Measurements from ENCODE around the gene ATM. TPM values are rescaled to one million over a fixed set of nuclear protein-coding genes. Genes with fewer than 3 reads are reported as not detected.

ATM gene
- total RNA-seq, 4 donors from 2014 or later, result 31.7 to 135 (median 88.5) TPM

DNA sequence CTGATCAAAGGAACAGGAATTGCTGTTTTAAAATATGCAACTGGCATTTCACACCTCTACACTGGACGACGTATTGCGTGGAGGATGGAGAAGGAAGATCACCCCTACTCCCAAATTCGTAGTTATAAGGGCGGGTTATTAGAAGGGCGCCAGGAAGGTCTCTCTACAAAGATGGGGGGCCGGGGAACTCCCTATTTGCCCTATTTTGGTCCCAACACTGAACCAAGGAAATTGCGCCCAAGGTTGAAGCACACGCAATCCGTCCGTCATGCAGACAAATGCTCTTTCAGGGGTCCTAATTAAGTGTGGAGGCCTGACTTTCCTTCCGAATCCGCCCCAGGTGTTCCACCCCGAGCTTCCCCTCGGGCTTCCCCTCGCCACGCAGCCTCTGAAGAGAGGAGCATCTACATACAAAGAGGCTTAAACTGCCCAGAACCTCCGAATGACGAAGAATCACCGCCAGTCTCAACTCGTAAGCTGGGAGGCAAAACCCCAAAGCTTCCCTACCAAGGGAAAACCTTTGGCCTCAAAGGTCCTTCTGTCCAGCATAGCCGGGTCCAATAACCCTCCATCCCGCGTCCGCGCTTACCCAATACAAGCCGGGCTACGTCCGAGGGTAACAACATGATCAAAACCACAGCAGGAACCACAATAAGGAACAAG, 825 bp upstream of the ATM start:
- Histone ChIP-seq H3K4me1 (peaks cover 8 to 63% (median 29%) of the 10 kb centered on the region in 4 donors), H3K4me3 (peak overlapping the region; percentile 46 to 76 (median 66)), H3K27me3 (no peaks in the 10 kb centered on the region), H3K27ac (peak overlapping the region; percentile 91 to 96 (median 94)), H3K9me3 (no peaks in the 10 kb centered on the region), H3K36me3 (no peaks in the 10 kb centered on the region)
- in situ Hi-C loops (cut with MboI; ENCODE audit: low pct_ligation_motif_present in 1 of 4, low pct_unique_long_range_greater_than_20kb in 1 of 4, low sequenced_read_pairs in 3 of 4), result loop anchor here in 2 of 4 donors (10.0 to 25.0 kb wide), 4 partner anchors 97 to 443 kb away; partner anchors contain the start of genes DDX10 (in 2 of the 2), ACAT1 (in 1 of the 2) and C11orf65 (in 1 of the 2)
- no peak for DNase-seq
- intact Hi-C loops (cut with DNase I; ENCODE audit: low total_unique reads), result loop anchor here (5.0 kb wide), 1 partner anchor 105 kb away; no protein-coding TSS in a partner anchor
- TF ChIP-seq POLR2A (IDR thresholded peaks at IDR 0.05) (no peak), CTCF (IDR thresholded peaks at IDR 0.05) (no peak), EP300 (IDR thresholded peaks at IDR 0.05; ENCODE audit: low read depth) (no peak), POLR2AphosphoS5 (IDR thresholded peaks at IDR 0.05) (no peak)
- 0 to 1% methylated on average over 7 to 29 of the region's 29 CpGs for WGBS, 2 donors (ENCODE audit: low coverage in 1 of 2)

DNA sequence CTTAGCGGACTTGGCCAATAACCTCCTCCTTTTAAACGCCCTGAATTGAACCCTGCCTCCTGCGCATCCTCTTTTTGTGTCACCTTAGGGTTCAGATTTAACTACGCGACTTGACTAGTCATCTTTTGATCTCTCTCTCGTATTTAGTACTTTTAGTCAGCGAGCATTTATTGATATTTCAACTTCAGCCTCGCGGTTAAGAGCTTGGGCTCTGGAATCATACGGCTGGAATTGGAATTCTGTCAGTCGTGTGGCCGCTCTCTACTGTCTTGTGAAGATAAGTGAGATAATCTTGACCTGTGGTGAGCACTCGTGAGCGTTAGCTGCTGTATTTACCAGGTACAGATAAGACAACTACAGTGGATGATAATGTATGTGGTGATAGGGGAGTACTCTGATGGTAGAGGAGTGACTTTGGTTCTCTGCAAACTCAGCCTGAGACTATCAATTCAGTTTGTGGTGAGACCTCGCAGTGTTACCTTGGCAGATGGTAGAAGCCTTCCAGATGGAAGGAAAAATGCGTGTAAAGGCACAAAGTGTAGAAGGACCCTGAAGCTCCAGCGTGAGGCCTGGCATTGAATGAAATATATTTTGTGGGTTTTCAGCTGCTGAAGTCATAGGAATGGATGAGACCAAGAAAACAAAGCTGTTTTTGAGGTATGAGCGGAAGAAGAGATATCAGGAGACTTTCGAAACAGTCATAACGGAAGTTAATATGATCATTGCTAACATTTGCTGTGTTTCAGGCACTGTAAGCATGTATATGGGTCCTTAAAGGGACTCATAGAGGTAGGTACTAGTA, 682 bp downstream of the ATM start:
- no peak for DNase-seq
- TF ChIP-seq CTCF (IDR thresholded peaks at IDR 0.05) (no peak), POLR2A (IDR thresholded peaks at IDR 0.05) (no peak), POLR2AphosphoS5 (IDR thresholded peaks at IDR 0.05) (no peak), EP300 (IDR thresholded peaks at IDR 0.05; ENCODE audit: low read depth) (no peak)
- Histone ChIP-seq H3K4me3 (peak overlapping the region; percentile 56 to 92 (median 64)), H3K9me3 (no peaks in the 10 kb centered on the region), H3K4me1 (peaks cover 8 to 57% (median 29%) of the 10 kb centered on the region in 4 donors), H3K27ac (peak overlapping the region; percentile 91 to 96 (median 94)), H3K36me3 (peaks cover 0 to 9% (median under 1%) of the 10 kb centered on the region in 4 donors), H3K27me3 (no peaks in the 10 kb centered on the region)
- in situ Hi-C loops (cut with MboI; ENCODE audit: low pct_ligation_motif_present in 1 of 4, low pct_unique_long_range_greater_than_20kb in 1 of 4, low sequenced_read_pairs in 3 of 4), result loop anchor here in 2 of 4 donors (10.0 to 25.0 kb wide), 4 partner anchors 99 to 441 kb away; partner anchors contain the start of genes DDX10 (in 2 of the 2), ACAT1 (in 1 of the 2) and C11orf65 (in 1 of the 2)
- 10 to 15% methylated on average over 17 to 20 of the region's 20 CpGs for WGBS, 2 donors (ENCODE audit: low coverage in 1 of 2)
- intact Hi-C loops (cut with DNase I; ENCODE audit: low total_unique reads), result loop anchor here (5.0 kb wide), 1 partner anchor 106 kb away; no protein-coding TSS in a partner anchor

GRCh38 chr11:108224366-108224765, 1.5 kb downstream of the ATM start:
- H3K9me3 ChIP-seq, result no peaks in the 10 kb centered on the region
- peaks cover 0 to 17% (median 3%) of the 10 kb centered on the region in 4 donors for H3K36me3 ChIP-seq
- in situ Hi-C loops (cut with MboI; ENCODE audit: low pct_ligation_motif_present in 1 of 4, low pct_unique_long_range_greater_than_20kb in 1 of 4, low sequenced_read_pairs in 3 of 4), result loop anchor here in 2 of 4 donors (10.0 to 25.0 kb wide), 4 partner anchors 100 to 440 kb away; partner anchors contain the start of genes DDX10 (in 2 of the 2), ACAT1 (in 1 of the 2) and C11orf65 (in 1 of the 2)
- peak overlapping the region in 2 of 4 donors; percentile 56 to 92 for H3K4me3 ChIP-seq
- peak overlapping the region; percentile 91 to 96 (median 94) for H3K27ac ChIP-seq
- WGBS, 2 donors (ENCODE audit: low coverage in 1 of 2), result 61 to 64% methylated on average over 4 of the region's 4 CpGs
- H3K4me1 ChIP-seq, result peaks cover 8 to 50% (median 29%) of the 10 kb centered on the region in 4 donors
- intact Hi-C loops (cut with DNase I; ENCODE audit: low total_unique reads), result loop anchor here (5.0 kb wide), 1 partner anchor 107 kb away; no protein-coding TSS in a partner anchor
- H3K27me3 ChIP-seq, result no peaks in the 10 kb centered on the region
- TF ChIP-seq EP300 (IDR thresholded peaks at IDR 0.05; ENCODE audit: low read depth) (no peak), POLR2A (IDR thresholded peaks at IDR 0.05) (no peak), POLR2AphosphoS5 (IDR thresholded peaks at IDR 0.05) (no peak), CTCF (IDR thresholded peaks at IDR 0.05) (no peak)
- no peak for DNase-seq
